Panc1 (cell line): ENCODE data around the gene OGG1. TPM values are rescaled to one million over a fixed set of nuclear protein-coding genes. Genes with fewer than 3 reads are reported as not detected.
A peak's percentile ranks its signal among the peaks of the same experiment; 100 is the strongest.

Source experiments
- ATAC-seq: fragments of 200-7000 bp; cut with Tn5 transposase; 2 replicates; pipeline ENCODE4 v1.9.1; 2020; ENCODE audit warnings: mild to moderate bottlenecking, moderate library complexity
- BruUV-seq: library from RNA; stranded (reverse); fragments of 400-500 nt; replicated peaks from 2 replicates; lab custom pipeline; 2021; lab: Mats Ljungman, UMichigan
- CTCF ChIA-PET: fragments of 300-600 bp; sonication (Branson Sonifier 250); formaldehyde crosslinking; loops from one replicate; lab custom pipeline; 2022; ENCODE audit warnings: antibody characterized with exemption; lab: Charles Lee
- POLR2A ChIA-PET: fragments of 300-600 bp; sonication (Branson Sonifier 250); formaldehyde crosslinking; loops from one replicate; lab custom pipeline; 2022; ENCODE audit warnings: antibody characterized with exemption; lab: Charles Lee
- DNase-seq: peaks from one replicate; pipeline ENCODE4 v3.0.0-alpha.2; 2010; ENCODE audit warnings: low read depth, low spot score
- H3K27ac ChIP-seq: 2 replicates; pipeline ENCODE4 v1.5.1; 2011; ENCODE audit warnings: mild to moderate bottlenecking, low read length, inconsistent platforms
- H3K27me3 ChIP-seq: fragments of 200-500 bp; sonication (Bioruptor generic); 2 replicates; pipeline ENCODE4 v1.6.0; 2014; ENCODE audit warnings: low read length, inconsistent platforms; ENCODE audit not compliant: control insufficient read depth, insufficient read depth
- H3K36me3 ChIP-seq: fragments of 200-500 bp; sonication (Bioruptor generic); 2 replicates; pipeline ENCODE4 v1.5.1; 2014; ENCODE audit warnings: inconsistent platforms, mild to moderate bottlenecking, low read length, moderate library complexity; ENCODE audit not compliant: control insufficient read depth, insufficient read depth
- H3K4me1 ChIP-seq: 2 replicates; pipeline ENCODE4 v1.5.1; 2011; ENCODE audit warnings: inconsistent platforms, mild to moderate bottlenecking, low read length, moderate library complexity; ENCODE audit not compliant: control insufficient read depth, insufficient read depth
- H3K4me3 ChIP-seq, 2 experiments: 2 replicates each; pipeline ENCODE4 v1.5.1; 2011 to 2012; ENCODE audit warnings: low read depth in 2 of 2, low read length in 2 of 2, mild to moderate bottlenecking in 2 of 2, inconsistent platforms in 1 of 2, moderate library complexity in 1 of 2
- H3K9me3 ChIP-seq: fragments of 200-500 bp; sonication (Bioruptor generic); 2 replicates; pipeline ENCODE4 v1.5.1; 2014; ENCODE audit warnings: low read depth, mild to moderate bottlenecking, inconsistent platforms, low read length, moderate library complexity; ENCODE audit not compliant: control insufficient read depth, insufficient read depth
- POLR2AphosphoS5 ChIP-seq: IDR thresholded peaks from 2 replicates; pipeline ENCODE4 v1.6.1; 2012; ENCODE audit warnings: mild to moderate bottlenecking, low read depth, low read length, moderate library complexity
- SIN3A ChIP-seq: IDR thresholded peaks from 2 replicates; pipeline ENCODE4 v1.6.1; 2012; ENCODE audit warnings: low read depth, mild to moderate bottlenecking, low read length, moderate library complexity, borderline replicate concordance; ENCODE audit not compliant: insufficient read depth
- TCF7L2 ChIP-seq: IDR thresholded peaks from 2 replicates; pipeline ENCODE4 v1.6.1; 2011; ENCODE audit warnings: mild to moderate bottlenecking, low read depth, low read length, inconsistent platforms
- in situ Hi-C: cut with HindIII; loops from 2 replicates; pipeline ENCODE4 v1.10.0; 2016; ENCODE audit warnings: low sequenced_read_pairs, low pct_unique_long_range_greater_than_20kb
- intact Hi-C: fragments of 100-400 bp; cut with micrococcal nuclease; formaldehyde crosslinking; loops from one replicate; pipeline ENCODE4 v1.10.0; 2022; ENCODE audit not compliant: unreplicated experiment
- total RNA-seq: library from RNA; stranded (reverse); gene quantifications from one replicate; pipeline ENCODE4 v1.2.1, GENCODE V29; 2021; ENCODE audit not compliant: unreplicated experiment
- TF ChIP-seq, protein P1 (sequence below), 2 experiments: IDR thresholded peaks; 2 replicates each; pipeline ENCODE4 v1.6.1; 2011 to 2012; ENCODE audit warnings: low read depth in 2 of 2, control low read depth in 1 of 2, low read length in 1 of 2, mild to moderate bottlenecking in 1 of 2, moderate library complexity in 1 of 2; ENCODE audit not compliant: insufficient read depth in 1 of 2
- TF ChIP-seq, protein P2 (sequence below): fragments of 450-650 bp; IDR thresholded peaks from 2 replicates; pipeline ENCODE4 v1.5.1; 2017; ENCODE audit warnings: mild to moderate bottlenecking

Gene OGG1
- total RNA-seq, 1 experiment from 2014 or later, result 32.5 TPM

DNA sequence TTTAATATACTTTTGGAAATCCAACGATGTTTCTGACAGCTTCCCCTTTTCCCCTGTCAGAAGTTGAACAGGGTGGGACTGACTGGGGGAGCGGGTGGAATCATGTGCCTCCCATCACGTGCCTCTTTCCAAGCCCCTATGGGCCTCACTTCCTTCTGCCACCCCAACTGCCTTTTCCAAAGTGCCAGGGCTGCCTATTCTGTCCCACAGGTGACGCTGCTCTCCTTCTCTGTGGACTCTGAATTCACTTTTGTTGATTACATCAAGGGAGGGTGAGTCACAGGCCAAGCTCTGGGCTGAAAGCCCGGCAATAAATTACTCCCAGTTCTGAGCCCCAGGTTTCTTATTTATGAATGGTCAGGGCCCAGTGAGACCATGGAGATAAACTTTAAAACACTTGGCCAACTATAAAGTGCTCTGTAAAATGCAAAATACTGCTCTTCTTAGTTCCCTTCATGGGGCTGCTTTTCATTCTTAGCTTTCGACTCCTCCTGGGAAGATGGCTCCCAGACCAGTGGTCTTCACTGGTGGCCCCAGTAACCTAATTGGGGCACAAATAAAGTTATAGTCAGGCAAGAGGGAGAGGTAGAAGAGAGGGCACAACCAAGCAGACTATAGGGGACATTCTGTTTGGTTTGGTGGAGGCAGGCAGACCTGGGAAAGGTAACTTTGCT is 33.9 kb upstream of the OGG1 start:
- Histone ChIP-seq H3K4me3 (no peak overlapping the region), H3K4me1 (0 out of 2 replicates have a peak, but pooled peaks cover 4% of the 10 kb centered on the region), H3K9me3 (no peaks in the 10 kb centered on the region), H3K36me3 (no peaks in the 10 kb centered on the region), H3K27ac (no peak overlapping the region), H3K27me3 (peaks cover 4% of the 10 kb centered on the region)
- CTCF ChIA-PET, result interaction anchor here (0.5 kb wide), 1 partner anchor 73 kb away, joined by 8 read pairs; no protein-coding TSS in a partner anchor
- ATAC-seq (peak; percentile 92), DNase-seq (no peak)
- intact Hi-C loops, result no loop called here
- POLR2A ChIA-PET, result no interaction called here
- TF ChIP-seq, protein P1, sequence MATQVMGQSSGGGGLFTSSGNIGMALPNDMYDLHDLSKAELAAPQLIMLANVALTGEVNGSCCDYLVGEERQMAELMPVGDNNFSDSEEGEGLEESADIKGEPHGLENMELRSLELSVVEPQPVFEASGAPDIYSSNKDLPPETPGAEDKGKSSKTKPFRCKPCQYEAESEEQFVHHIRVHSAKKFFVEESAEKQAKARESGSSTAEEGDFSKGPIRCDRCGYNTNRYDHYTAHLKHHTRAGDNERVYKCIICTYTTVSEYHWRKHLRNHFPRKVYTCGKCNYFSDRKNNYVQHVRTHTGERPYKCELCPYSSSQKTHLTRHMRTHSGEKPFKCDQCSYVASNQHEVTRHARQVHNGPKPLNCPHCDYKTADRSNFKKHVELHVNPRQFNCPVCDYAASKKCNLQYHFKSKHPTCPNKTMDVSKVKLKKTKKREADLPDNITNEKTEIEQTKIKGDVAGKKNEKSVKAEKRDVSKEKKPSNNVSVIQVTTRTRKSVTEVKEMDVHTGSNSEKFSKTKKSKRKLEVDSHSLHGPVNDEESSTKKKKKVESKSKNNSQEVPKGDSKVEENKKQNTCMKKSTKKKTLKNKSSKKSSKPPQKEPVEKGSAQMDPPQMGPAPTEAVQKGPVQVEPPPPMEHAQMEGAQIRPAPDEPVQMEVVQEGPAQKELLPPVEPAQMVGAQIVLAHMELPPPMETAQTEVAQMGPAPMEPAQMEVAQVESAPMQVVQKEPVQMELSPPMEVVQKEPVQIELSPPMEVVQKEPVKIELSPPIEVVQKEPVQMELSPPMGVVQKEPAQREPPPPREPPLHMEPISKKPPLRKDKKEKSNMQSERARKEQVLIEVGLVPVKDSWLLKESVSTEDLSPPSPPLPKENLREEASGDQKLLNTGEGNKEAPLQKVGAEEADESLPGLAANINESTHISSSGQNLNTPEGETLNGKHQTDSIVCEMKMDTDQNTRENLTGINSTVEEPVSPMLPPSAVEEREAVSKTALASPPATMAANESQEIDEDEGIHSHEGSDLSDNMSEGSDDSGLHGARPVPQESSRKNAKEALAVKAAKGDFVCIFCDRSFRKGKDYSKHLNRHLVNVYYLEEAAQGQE (IDR thresholded peaks at IDR 0.05; ENCODE audit: insufficient read depth in 1 of 2, low read depth in 2 of 2, low read length in 1 of 2), result no peak
- TF ChIP-seq TCF7L2 (no peak), POLR2AphosphoS5 (no peak), SIN3A (no peak)
- TF ChIP-seq, protein P2, sequence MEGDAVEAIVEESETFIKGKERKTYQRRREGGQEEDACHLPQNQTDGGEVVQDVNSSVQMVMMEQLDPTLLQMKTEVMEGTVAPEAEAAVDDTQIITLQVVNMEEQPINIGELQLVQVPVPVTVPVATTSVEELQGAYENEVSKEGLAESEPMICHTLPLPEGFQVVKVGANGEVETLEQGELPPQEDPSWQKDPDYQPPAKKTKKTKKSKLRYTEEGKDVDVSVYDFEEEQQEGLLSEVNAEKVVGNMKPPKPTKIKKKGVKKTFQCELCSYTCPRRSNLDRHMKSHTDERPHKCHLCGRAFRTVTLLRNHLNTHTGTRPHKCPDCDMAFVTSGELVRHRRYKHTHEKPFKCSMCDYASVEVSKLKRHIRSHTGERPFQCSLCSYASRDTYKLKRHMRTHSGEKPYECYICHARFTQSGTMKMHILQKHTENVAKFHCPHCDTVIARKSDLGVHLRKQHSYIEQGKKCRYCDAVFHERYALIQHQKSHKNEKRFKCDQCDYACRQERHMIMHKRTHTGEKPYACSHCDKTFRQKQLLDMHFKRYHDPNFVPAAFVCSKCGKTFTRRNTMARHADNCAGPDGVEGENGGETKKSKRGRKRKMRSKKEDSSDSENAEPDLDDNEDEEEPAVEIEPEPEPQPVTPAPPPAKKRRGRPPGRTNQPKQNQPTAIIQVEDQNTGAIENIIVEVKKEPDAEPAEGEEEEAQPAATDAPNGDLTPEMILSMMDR, result peak; percentile 78
- in situ Hi-C loops, result no loop called here
- no TSS peak for BruUV-seq

DNA sequence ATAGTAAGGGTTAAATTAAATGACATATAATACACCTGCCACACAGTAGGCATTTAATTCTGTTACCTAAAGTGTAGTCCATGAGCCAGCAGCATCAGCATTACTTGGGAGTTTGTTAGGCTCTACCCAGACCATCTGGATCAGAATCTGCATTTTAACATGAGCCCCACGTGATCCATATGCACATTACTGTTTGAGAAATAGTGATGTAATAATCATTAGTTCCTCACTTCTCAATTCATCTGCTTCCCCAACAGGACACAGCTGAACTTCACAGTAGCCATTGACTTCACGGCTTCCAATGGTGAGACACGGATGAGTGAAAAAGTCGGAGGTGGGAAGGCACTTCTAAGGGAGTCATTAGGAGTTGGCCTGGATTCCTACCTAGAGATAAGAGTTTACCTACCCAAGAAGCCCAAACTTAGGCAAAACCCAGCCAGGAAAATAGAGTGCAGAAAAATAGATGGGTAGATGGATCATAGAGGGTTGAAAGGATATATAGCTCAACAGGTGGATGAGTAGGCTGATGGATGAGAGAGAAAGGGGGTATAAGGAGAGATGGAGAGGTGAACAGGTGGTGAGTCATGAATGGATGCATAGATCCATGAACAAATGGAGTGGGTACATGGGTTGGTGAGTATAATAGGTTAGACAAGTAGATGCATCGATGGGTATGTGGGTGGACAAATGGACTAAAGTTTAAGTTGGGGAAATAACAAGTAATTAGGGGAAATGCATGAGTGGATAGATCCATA is 32.8 kb upstream of the OGG1 start:
- H3K36me3 ChIP-seq, result no peaks in the 10 kb centered on the region
- POLR2A ChIA-PET, result no interaction called here
- intact Hi-C loops, result no loop called here
- no peaks in the 10 kb centered on the region; the same call in none of the 2 replicates for H3K27me3 ChIP-seq
- no peak overlapping the region for H3K27ac ChIP-seq
- H3K4me1 ChIP-seq, result 0 out of 2 replicates have a peak, but pooled peaks cover 4% of the 10 kb centered on the region
- in situ Hi-C loops, result no loop called here
- no peak overlapping the region for H3K4me3 ChIP-seq
- CTCF ChIA-PET, result no interaction called here
- ATAC-seq, result no peak
- H3K9me3 ChIP-seq, result no peaks in the 10 kb centered on the region
- BruUV-seq, result no TSS peak
- TF ChIP-seq TCF7L2 (no peak), SIN3A (no peak), POLR2AphosphoS5 (no peak)
- TF ChIP-seq, protein P2, result no peak
- TF ChIP-seq, protein P1 (IDR thresholded peaks at IDR 0.05; ENCODE audit: insufficient read depth in 1 of 2, low read depth in 2 of 2, low read length in 1 of 2), result no peak
- no peak for DNase-seq
